ENCODE measurements around the gene ULK1.

DNA sequence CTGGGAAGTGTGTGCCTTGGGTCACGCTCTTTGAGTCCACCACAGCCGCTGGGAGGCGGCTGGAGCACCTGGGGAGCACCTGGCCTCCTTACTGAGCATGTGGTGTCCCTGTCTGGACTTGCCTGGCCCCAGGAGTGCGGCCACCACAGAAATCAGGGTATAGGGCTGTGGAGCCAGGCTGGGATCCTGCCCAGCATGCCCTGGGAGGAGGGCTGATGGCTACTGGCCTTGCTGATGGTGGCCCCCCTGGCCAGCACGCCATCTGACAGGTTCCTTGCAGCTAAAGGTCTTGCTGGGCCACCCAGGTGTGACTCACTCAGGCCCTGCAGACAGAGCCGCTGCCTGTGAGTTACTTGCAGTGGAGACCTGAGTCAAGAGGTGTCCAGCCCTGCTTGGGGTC is 6.0 kb downstream of the ULK1 start:
- TF ChIP-seq, protein P1, sequence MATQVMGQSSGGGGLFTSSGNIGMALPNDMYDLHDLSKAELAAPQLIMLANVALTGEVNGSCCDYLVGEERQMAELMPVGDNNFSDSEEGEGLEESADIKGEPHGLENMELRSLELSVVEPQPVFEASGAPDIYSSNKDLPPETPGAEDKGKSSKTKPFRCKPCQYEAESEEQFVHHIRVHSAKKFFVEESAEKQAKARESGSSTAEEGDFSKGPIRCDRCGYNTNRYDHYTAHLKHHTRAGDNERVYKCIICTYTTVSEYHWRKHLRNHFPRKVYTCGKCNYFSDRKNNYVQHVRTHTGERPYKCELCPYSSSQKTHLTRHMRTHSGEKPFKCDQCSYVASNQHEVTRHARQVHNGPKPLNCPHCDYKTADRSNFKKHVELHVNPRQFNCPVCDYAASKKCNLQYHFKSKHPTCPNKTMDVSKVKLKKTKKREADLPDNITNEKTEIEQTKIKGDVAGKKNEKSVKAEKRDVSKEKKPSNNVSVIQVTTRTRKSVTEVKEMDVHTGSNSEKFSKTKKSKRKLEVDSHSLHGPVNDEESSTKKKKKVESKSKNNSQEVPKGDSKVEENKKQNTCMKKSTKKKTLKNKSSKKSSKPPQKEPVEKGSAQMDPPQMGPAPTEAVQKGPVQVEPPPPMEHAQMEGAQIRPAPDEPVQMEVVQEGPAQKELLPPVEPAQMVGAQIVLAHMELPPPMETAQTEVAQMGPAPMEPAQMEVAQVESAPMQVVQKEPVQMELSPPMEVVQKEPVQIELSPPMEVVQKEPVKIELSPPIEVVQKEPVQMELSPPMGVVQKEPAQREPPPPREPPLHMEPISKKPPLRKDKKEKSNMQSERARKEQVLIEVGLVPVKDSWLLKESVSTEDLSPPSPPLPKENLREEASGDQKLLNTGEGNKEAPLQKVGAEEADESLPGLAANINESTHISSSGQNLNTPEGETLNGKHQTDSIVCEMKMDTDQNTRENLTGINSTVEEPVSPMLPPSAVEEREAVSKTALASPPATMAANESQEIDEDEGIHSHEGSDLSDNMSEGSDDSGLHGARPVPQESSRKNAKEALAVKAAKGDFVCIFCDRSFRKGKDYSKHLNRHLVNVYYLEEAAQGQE (IDR thresholded peaks at IDR 0.05; ENCODE audit: low read depth), result no peak
- TF ChIP-seq, protein P2, sequence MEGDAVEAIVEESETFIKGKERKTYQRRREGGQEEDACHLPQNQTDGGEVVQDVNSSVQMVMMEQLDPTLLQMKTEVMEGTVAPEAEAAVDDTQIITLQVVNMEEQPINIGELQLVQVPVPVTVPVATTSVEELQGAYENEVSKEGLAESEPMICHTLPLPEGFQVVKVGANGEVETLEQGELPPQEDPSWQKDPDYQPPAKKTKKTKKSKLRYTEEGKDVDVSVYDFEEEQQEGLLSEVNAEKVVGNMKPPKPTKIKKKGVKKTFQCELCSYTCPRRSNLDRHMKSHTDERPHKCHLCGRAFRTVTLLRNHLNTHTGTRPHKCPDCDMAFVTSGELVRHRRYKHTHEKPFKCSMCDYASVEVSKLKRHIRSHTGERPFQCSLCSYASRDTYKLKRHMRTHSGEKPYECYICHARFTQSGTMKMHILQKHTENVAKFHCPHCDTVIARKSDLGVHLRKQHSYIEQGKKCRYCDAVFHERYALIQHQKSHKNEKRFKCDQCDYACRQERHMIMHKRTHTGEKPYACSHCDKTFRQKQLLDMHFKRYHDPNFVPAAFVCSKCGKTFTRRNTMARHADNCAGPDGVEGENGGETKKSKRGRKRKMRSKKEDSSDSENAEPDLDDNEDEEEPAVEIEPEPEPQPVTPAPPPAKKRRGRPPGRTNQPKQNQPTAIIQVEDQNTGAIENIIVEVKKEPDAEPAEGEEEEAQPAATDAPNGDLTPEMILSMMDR (IDR thresholded peaks at IDR 0.05 in 2 of 3, conservative IDR thresholded peaks at IDR 0.05 in 1 of 3; ENCODE audit: borderline replicate concordance in 1 of 3, insufficient read depth in 1 of 3, low read depth in 2 of 3, low read length in 2 of 3), result no peak
- no peak for TF ChIP-seq ZFX (IDR thresholded peaks at IDR 0.05)
- TF ChIP-seq SIN3A (IDR thresholded peaks at IDR 0.05; ENCODE audit: low read depth), result no peak
- no peak for TF ChIP-seq RAD21 (IDR thresholded peaks at IDR 0.05; ENCODE audit: low read depth)
- no peak for TF ChIP-seq FOSL1 (IDR thresholded peaks at IDR 0.05; ENCODE audit: low read depth)
- TF ChIP-seq, protein P3, sequence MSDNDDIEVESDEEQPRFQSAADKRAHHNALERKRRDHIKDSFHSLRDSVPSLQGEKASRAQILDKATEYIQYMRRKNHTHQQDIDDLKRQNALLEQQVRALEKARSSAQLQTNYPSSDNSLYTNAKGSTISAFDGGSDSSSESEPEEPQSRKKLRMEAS (IDR thresholded peaks at IDR 0.05), result no peak
- no peak for TF ChIP-seq POLR2A (IDR thresholded peaks at IDR 0.05; ENCODE audit: borderline replicate concordance, extremely low read depth, insufficient read depth, insufficient read length)
- TF ChIP-seq ZNF274 (IDR thresholded peaks at IDR 0.05; ENCODE audit: low read depth, low read length), result no peak
- no peak for TF ChIP-seq JUND (IDR thresholded peaks at IDR 0.05)

Data from HCT116 (cell line).